Neural crest cell (in vitro differentiated cells): ENCODE results near the gene PRR33. TPM values are rescaled to one million over a fixed set of nuclear protein-coding genes. Genes with fewer than 3 reads are reported as not detected.

Source experiments
- DNase-seq: peaks from one replicate; pipeline ENCODE4 v3.0.0; 2021; ENCODE audit warnings: low read depth, mixed read lengths, low spot score
- H3K27ac Mint-ChIP-seq: one replicate; pipeline ENCODE4 v1.8.0; 2021; ENCODE audit warnings: mild to moderate bottlenecking, mixed read lengths; ENCODE audit not compliant: unreplicated experiment
- H3K27me3 Mint-ChIP-seq: 2 replicates; pipeline ENCODE4 v1.8.0; 2021; ENCODE audit warnings: low read depth, mild to moderate bottlenecking, mixed read lengths
- H3K36me3 Mint-ChIP-seq: 2 replicates; pipeline ENCODE4 v1.8.0; 2021; ENCODE audit warnings: low read depth, mild to moderate bottlenecking, mixed read lengths
- H3K4me1 Mint-ChIP-seq: 2 replicates; pipeline ENCODE4 v1.8.0; 2021; ENCODE audit warnings: mixed read lengths
- H3K4me3 Mint-ChIP-seq: one replicate; pipeline ENCODE4 v1.8.0; 2021; ENCODE audit warnings: mild to moderate bottlenecking, mixed read lengths
- H3K9me3 Mint-ChIP-seq: 2 replicates; pipeline ENCODE4 v1.8.0; 2021; ENCODE audit warnings: mixed read lengths
- CTCF ChIP-seq: fragments of 200-600 bp; sonication (generic); conservative IDR thresholded peaks from 2 replicates; pipeline ENCODE4 v1.5.0; 2021; ENCODE audit warnings: antibody characterized with exemption, mild to moderate bottlenecking
- total RNA-seq: library from RNA; stranded (reverse); gene quantifications from 2 replicates; pipeline ENCODE4 v1.2.1, GENCODE V29; 2021

The PRR33 gene
- total RNA-seq, 1 donor from 2014 or later: not detected

GRCh38 chr11:1862588-1863351, 28.9 kb downstream of the PRR33 start:
- H3K4me1 Mint-ChIP-seq: peaks cover 7% of the 10 kb centered on the region
- H3K27me3 Mint-ChIP-seq: peaks cover 2% of the 10 kb centered on the region
- H3K36me3 Mint-ChIP-seq: no peaks in the 10 kb centered on the region
- peak overlapping the region; percentile 6 for H3K27ac Mint-ChIP-seq
- no peak for DNase-seq
- TF ChIP-seq CTCF: no peak
- no peaks in the 10 kb centered on the region for H3K9me3 Mint-ChIP-seq
- no peak overlapping the region for H3K4me3 Mint-ChIP-seq

GRCh38 chr11:1861435-1862411, 30.0 kb downstream of the PRR33 start:
- peaks cover 2% of the 10 kb centered on the region for H3K27me3 Mint-ChIP-seq
- H3K4me3 Mint-ChIP-seq: no peak overlapping the region
- no peaks in the 10 kb centered on the region for H3K9me3 Mint-ChIP-seq
- no peaks in the 10 kb centered on the region for H3K36me3 Mint-ChIP-seq
- no peak for TF ChIP-seq CTCF
- DNase-seq: no peak
- peaks cover 7% of the 10 kb centered on the region for H3K4me1 Mint-ChIP-seq
- no peak overlapping the region for H3K27ac Mint-ChIP-seq

GRCh38 chr11:1860108-1860507, 31.6 kb downstream of the PRR33 start:
- Mint-ChIP-seq H3K27ac (no peak overlapping the region), H3K9me3 (no peaks in the 10 kb centered on the region), H3K4me3 (no peak overlapping the region), H3K4me1 (peaks cover 7% of the 10 kb centered on the region), H3K27me3 (peaks cover 2% of the 10 kb centered on the region), H3K36me3 (no peaks in the 10 kb centered on the region)
- DNase-seq: no peak
- TF ChIP-seq CTCF: no peak

GRCh38 chr11:1859004-1859403, 32.7 kb downstream of the PRR33 start:
- Mint-ChIP-seq H3K27ac (no peak overlapping the region), H3K4me3 (no peak overlapping the region), H3K9me3 (no peaks in the 10 kb centered on the region), H3K4me1 (peaks cover 1% of the 10 kb centered on the region), H3K36me3 (no peaks in the 10 kb centered on the region), H3K27me3 (peaks cover 2% of the 10 kb centered on the region)
- TF ChIP-seq CTCF: no peak
- no peak for DNase-seq

GRCh38 chr11:1858576-1858975, 33.1 kb downstream of the PRR33 start:
- DNase-seq: no peak
- Mint-ChIP-seq H3K36me3 (no peaks in the 10 kb centered on the region), H3K27me3 (peaks cover 2% of the 10 kb centered on the region), H3K4me1 (no peaks in the 10 kb centered on the region), H3K4me3 (no peak overlapping the region), H3K27ac (no peak overlapping the region), H3K9me3 (no peaks in the 10 kb centered on the region)
- TF ChIP-seq CTCF: no peak
